Measurements from ENCODE around the gene NR1H3.
A peak's percentile ranks its signal among the peaks of the same experiment; 100 is the strongest.

NR1H3 gene

GRCh38 chr11:47213950-47214565, 43.7 kb upstream of the NR1H3 start:
- Histone ChIP-seq H3K9ac (ENCODE audit: low read length) (no peak overlapping the region), H3K4ac (ENCODE audit: low read depth, low read length) (peak overlapping the region; percentile 52), H4K91ac (ENCODE audit: low read depth, low read length) (peak overlapping the region; percentile 11), H3K4me3 (ENCODE audit: low read depth, low read length) (no peak overlapping the region), H3K9me3 (ENCODE audit: insufficient read depth, low read depth, low read length) (no peaks in the 10 kb centered on the region), H3K23ac (ENCODE audit: low read length) (no peak overlapping the region), H2BK5ac (ENCODE audit: low read depth, low read length, poor library complexity) (peak overlapping the region; percentile 3), H3K18ac (ENCODE audit: low read length) (peak overlapping the region; percentile 28), H3K27me3 (ENCODE audit: insufficient read depth, low read length) (no peaks in the 10 kb centered on the region), H2BK12ac (ENCODE audit: low read length) (peak overlapping the region; percentile 13), H2BK120ac (ENCODE audit: insufficient read depth, low read length, poor library complexity) (peak overlapping the region; percentile 6), H4K8ac (ENCODE audit: low read depth, low read length) (peak overlapping the region; percentile 73), H3K36me3 (ENCODE audit: control insufficient read depth in 1 of 2, insufficient read depth in 2 of 2, low read length in 2 of 2) (no peaks in the 10 kb centered on the region), H3K14ac (ENCODE audit: low read length) (peak overlapping the region; percentile 68), H3K4me1 (ENCODE audit: control insufficient read depth in 1 of 2, insufficient read depth in 2 of 2, low read length in 2 of 2) (peaks cover 13 to 18% of the 10 kb centered on the region in 2 experiments), H3K4me2 (ENCODE audit: low read length) (peak overlapping the region; percentile 79), H2AK5ac (ENCODE audit: low read length) (no peak overlapping the region), H3K79me1 (ENCODE audit: low read length) (peaks cover 13% of the 10 kb centered on the region), H3K27ac (ENCODE audit: low read depth, low read length) (peak overlapping the region; percentile 45), H3K79me2 (ENCODE audit: control insufficient read depth, insufficient read depth, low read length, poor library complexity) (peaks cover 7% of the 10 kb centered on the region), H4K12ac (ENCODE audit: low read depth, low read length) (peak overlapping the region; percentile 33), H2AFZ (ENCODE audit: insufficient read depth, low read length, poor library complexity) (peak overlapping the region; percentile 71)
- no CpG with 5 or more reads among the region's 20 CpGs for WGBS (ENCODE audit: extremely low coverage, insufficient coverage, insufficient read length)
- DNase-seq = peak; percentile 91 to 93

DNA sequence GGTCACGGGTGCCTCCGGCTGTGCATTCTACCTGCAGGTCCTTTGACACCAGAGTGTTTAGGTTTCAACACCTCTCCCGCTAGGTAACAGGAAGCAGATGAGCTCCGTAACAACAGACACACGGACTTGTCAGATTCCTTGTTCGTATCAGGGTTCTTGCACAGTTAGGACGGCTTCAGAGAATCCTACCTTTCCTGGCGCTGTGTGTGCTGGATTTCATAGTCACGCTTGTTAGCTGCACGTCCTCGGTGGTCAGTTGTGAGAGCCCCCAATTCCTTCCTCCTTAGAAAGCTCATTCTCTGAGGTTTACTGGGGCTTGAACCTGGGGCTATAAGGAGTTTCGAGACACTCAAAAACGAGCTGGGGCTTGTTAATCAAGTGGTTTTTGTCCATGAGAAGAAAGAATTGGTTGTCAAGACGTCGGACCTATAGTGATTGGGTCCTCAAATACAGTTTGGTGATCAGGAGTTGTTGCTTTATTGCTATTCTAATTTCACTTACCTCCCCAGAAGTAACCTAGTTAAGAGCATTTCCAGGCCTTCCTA, 42.4 kb upstream of the NR1H3 start:
- H3K4me3 ChIP-seq (ENCODE audit: low read depth, low read length) = peak overlapping the region; percentile 65
- WGBS (ENCODE audit: extremely low coverage, insufficient coverage, insufficient read length) = no CpG with 5 or more reads among the region's 15 CpGs
- peaks cover 13% of the 10 kb centered on the region for H3K79me1 ChIP-seq (ENCODE audit: low read length)

GRCh38 chr11:47216121-47216798, 41.5 kb upstream of the NR1H3 start:
- H3K23ac ChIP-seq (ENCODE audit: low read length) = no peak overlapping the region
- no CpG with 5 or more reads among the region's 12 CpGs for WGBS (ENCODE audit: extremely low coverage, insufficient coverage, insufficient read length)

More for the DNA sequence above, 42.4 kb upstream of the NR1H3 start:
- DNase-seq = peak; percentile 84 to 89
- Histone ChIP-seq H3K18ac (ENCODE audit: low read length) (peak overlapping the region; percentile 68), H3K4ac (ENCODE audit: low read depth, low read length) (peak overlapping the region; percentile 63), H3K23ac (ENCODE audit: low read length) (no peak overlapping the region), H3K4me2 (ENCODE audit: low read length) (peak overlapping the region; percentile 79), H3K14ac (ENCODE audit: low read length) (peak overlapping the region; percentile 93), H2BK12ac (ENCODE audit: low read length) (peak overlapping the region; percentile 44), H3K9me3 (ENCODE audit: insufficient read depth, low read depth, low read length) (no peaks in the 10 kb centered on the region), H3K27me3 (ENCODE audit: insufficient read depth, low read length) (no peaks in the 10 kb centered on the region), H2AK5ac (ENCODE audit: low read length) (peak overlapping the region; percentile 45), H3K36me3 (ENCODE audit: control insufficient read depth in 1 of 2, insufficient read depth in 2 of 2, low read length in 2 of 2) (no peaks in the 10 kb centered on the region), H3K9ac (ENCODE audit: low read length) (peak overlapping the region; percentile 38), H4K91ac (ENCODE audit: low read depth, low read length) (peak overlapping the region; percentile 98), H4K8ac (ENCODE audit: low read depth, low read length) (peak overlapping the region; percentile 86), H3K27ac (ENCODE audit: low read depth, low read length) (peak overlapping the region; percentile 93), H4K12ac (ENCODE audit: low read depth, low read length) (peak overlapping the region; percentile 88), H2BK5ac (ENCODE audit: low read depth, low read length, poor library complexity) (peak overlapping the region; percentile 93), H3K79me2 (ENCODE audit: control insufficient read depth, insufficient read depth, low read length, poor library complexity) (peaks cover 7% of the 10 kb centered on the region), H3K4me1 (ENCODE audit: control insufficient read depth in 1 of 2, insufficient read depth in 2 of 2, low read length in 2 of 2) (peaks cover 21 to 26% of the 10 kb centered on the region in 2 experiments), H2BK120ac (ENCODE audit: insufficient read depth, low read length, poor library complexity) (peak overlapping the region; percentile 86), H2AFZ (ENCODE audit: insufficient read depth, low read length, poor library complexity) (peak overlapping the region; percentile 66)

GRCh38 chr11:47220401-47220821, 37.4 kb upstream of the NR1H3 start:
- Histone ChIP-seq H4K12ac (ENCODE audit: low read depth, low read length) (no peak overlapping the region), H3K9me3 (ENCODE audit: insufficient read depth, low read depth, low read length) (no peaks in the 10 kb centered on the region), H3K14ac (ENCODE audit: low read length) (no peak overlapping the region), H3K4me1 (ENCODE audit: control insufficient read depth in 1 of 2, insufficient read depth in 2 of 2, low read length in 2 of 2) (peaks cover 15 to 23% of the 10 kb centered on the region in 2 experiments), H3K79me1 (ENCODE audit: low read length) (peaks cover 2% of the 10 kb centered on the region), H3K27me3 (ENCODE audit: insufficient read depth, low read length) (no peaks in the 10 kb centered on the region), H4K91ac (ENCODE audit: low read depth, low read length) (no peak overlapping the region), H3K4me2 (ENCODE audit: low read length) (peak overlapping the region; percentile 32), H2BK5ac (ENCODE audit: low read depth, low read length, poor library complexity) (no peak overlapping the region), H2AK5ac (ENCODE audit: low read length) (no peak overlapping the region), H3K23ac (ENCODE audit: low read length) (no peak overlapping the region), H2BK12ac (ENCODE audit: low read length) (no peak overlapping the region), H3K4me3 (ENCODE audit: low read depth, low read length) (no peak overlapping the region), H2AFZ (ENCODE audit: insufficient read depth, low read length, poor library complexity) (no peak overlapping the region), H3K4ac (ENCODE audit: low read depth, low read length) (no peak overlapping the region), H3K18ac (ENCODE audit: low read length) (no peak overlapping the region), H2BK120ac (ENCODE audit: insufficient read depth, low read length, poor library complexity) (no peak overlapping the region), H3K79me2 (ENCODE audit: control insufficient read depth, insufficient read depth, low read length, poor library complexity) (peaks cover 2% of the 10 kb centered on the region), H3K36me3 (ENCODE audit: control insufficient read depth in 1 of 2, insufficient read depth in 2 of 2, low read length in 2 of 2) (peaks cover 0 to 7% of the 10 kb centered on the region in 2 experiments), H3K9ac (ENCODE audit: low read length) (no peak overlapping the region), H3K27ac (ENCODE audit: low read depth, low read length) (peak overlapping the region; percentile 89), H4K8ac (ENCODE audit: low read depth, low read length) (no peak overlapping the region)
- no peak for DNase-seq
- WGBS (ENCODE audit: extremely low coverage, insufficient coverage, insufficient read length) = no CpG with 5 or more reads among the region's 1 CpG

More at GRCh38 chr11:47216121-47216798, 41.5 kb upstream of the NR1H3 start:
- peak; percentile 81 to 88 for DNase-seq
- Histone ChIP-seq H3K36me3 (ENCODE audit: control insufficient read depth in 1 of 2, insufficient read depth in 2 of 2, low read length in 2 of 2) (no peaks in the 10 kb centered on the region), H3K79me1 (ENCODE audit: low read length) (peaks cover 13% of the 10 kb centered on the region), H3K18ac (ENCODE audit: low read length) (peak overlapping the region; percentile 58), H3K9me3 (ENCODE audit: insufficient read depth, low read depth, low read length) (no peaks in the 10 kb centered on the region), H4K8ac (ENCODE audit: low read depth, low read length) (no peak overlapping the region), H2AK5ac (ENCODE audit: low read length) (no peak overlapping the region), H4K12ac (ENCODE audit: low read depth, low read length) (no peak overlapping the region), H2BK5ac (ENCODE audit: low read depth, low read length, poor library complexity) (peak overlapping the region; percentile 29), H2AFZ (ENCODE audit: insufficient read depth, low read length, poor library complexity) (no peak overlapping the region), H2BK12ac (ENCODE audit: low read length) (peak overlapping the region; percentile 2), H3K4me2 (ENCODE audit: low read length) (peak overlapping the region; percentile 79), H3K4me3 (ENCODE audit: low read depth, low read length) (no peak overlapping the region), H2BK120ac (ENCODE audit: insufficient read depth, low read length, poor library complexity) (no peak overlapping the region), H3K27me3 (ENCODE audit: insufficient read depth, low read length) (no peaks in the 10 kb centered on the region), H3K27ac (ENCODE audit: low read depth, low read length) (peak overlapping the region; percentile 93), H4K91ac (ENCODE audit: low read depth, low read length) (peak overlapping the region; percentile 23), H3K14ac (ENCODE audit: low read length) (no peak overlapping the region), H3K79me2 (ENCODE audit: control insufficient read depth, insufficient read depth, low read length, poor library complexity) (peaks cover 7% of the 10 kb centered on the region), H3K9ac (ENCODE audit: low read length) (no peak overlapping the region), H3K4me1 (ENCODE audit: control insufficient read depth in 1 of 2, insufficient read depth in 2 of 2, low read length in 2 of 2) (peaks cover 21 to 29% of the 10 kb centered on the region in 2 experiments), H3K4ac (ENCODE audit: low read depth, low read length) (peak overlapping the region; percentile 56)

Data from trophoblast cell (in vitro differentiated cells and primary cell).